Measurements from ENCODE around the gene GPR151.

The GPR151 gene

GRCh38 chr5:146521403-146522106 is 5.6 kb upstream of the GPR151 start:
- no peak for DNase-seq (ENCODE audit: extremely low read depth, insufficient read length)
- TF ChIP-seq CTCF (IDR thresholded peaks at IDR 0.05; ENCODE audit: insufficient read depth, low read length, poor library complexity, severe bottlenecking), result no peak
- Histone ChIP-seq H3K36me3 (ENCODE audit: control insufficient read depth, insufficient read depth, low read length) (no peaks in the 10 kb centered on the region), H3K4me3 (replicated peaks; ENCODE audit: low read depth, low read length) (no peak overlapping the region), H3K27me3 (replicated peaks; ENCODE audit: control insufficient read depth, insufficient read depth, low read length) (no peaks in the 10 kb centered on the region)

DNA sequence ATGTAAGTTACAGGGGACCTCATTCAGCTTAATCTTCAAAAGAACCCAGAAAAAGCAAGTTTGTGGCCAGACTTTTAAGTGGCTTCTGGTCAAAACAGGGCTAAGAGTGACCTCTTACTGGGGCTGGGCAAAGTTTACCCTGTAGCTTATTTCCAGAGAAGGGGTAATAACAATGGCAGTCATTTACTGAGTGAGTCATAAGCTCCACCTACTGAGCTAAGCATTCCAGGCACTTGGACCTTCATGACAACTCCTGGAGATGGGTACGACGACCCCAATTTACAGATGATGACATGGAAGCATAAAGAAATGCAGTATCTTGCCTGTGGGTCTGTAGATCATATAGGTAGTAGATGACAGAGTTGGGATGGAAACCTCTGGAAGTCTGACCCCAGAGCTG is 4.7 kb upstream of the GPR151 start:
- Histone ChIP-seq H3K4me3 (replicated peaks; ENCODE audit: low read depth, low read length) (no peak overlapping the region), H3K36me3 (ENCODE audit: control insufficient read depth, insufficient read depth, low read length) (no peaks in the 10 kb centered on the region), H3K27me3 (replicated peaks; ENCODE audit: control insufficient read depth, insufficient read depth, low read length) (no peaks in the 10 kb centered on the region)
- TF ChIP-seq CTCF (IDR thresholded peaks at IDR 0.05; ENCODE audit: insufficient read depth, low read length, poor library complexity, severe bottlenecking), result no peak
- DNase-seq (ENCODE audit: extremely low read depth, insufficient read length), result no peak

- no peaks in the 10 kb centered on the region for H3K27me3 ChIP-seq (replicated peaks; ENCODE audit: control insufficient read depth, insufficient read depth, low read length)
- TF ChIP-seq CTCF (IDR thresholded peaks at IDR 0.05; ENCODE audit: insufficient read depth, low read length, poor library complexity, severe bottlenecking), result no peak
- no peaks in the 10 kb centered on the region for H3K36me3 ChIP-seq (ENCODE audit: control insufficient read depth, insufficient read depth, low read length)
- no peak overlapping the region for H3K4me3 ChIP-seq (replicated peaks; ENCODE audit: low read depth, low read length)
- DNase-seq (ENCODE audit: extremely low read depth, insufficient read length), result no peak
These were observed 3.6 kb upstream of the GPR151 start for GRCh38 chr5:146519554-146519953.

- TF ChIP-seq CTCF (IDR thresholded peaks at IDR 0.05; ENCODE audit: insufficient read depth, low read length, poor library complexity, severe bottlenecking), result no peak
- DNase-seq (ENCODE audit: extremely low read depth, insufficient read length), result no peak
- H3K27me3 ChIP-seq (replicated peaks; ENCODE audit: control insufficient read depth, insufficient read depth, low read length), result no peaks in the 10 kb centered on the region
- no peak overlapping the region for H3K4me3 ChIP-seq (replicated peaks; ENCODE audit: low read depth, low read length)
- H3K36me3 ChIP-seq (ENCODE audit: control insufficient read depth, insufficient read depth, low read length), result no peaks in the 10 kb centered on the region
These were observed 378 bp downstream of the GPR151 start for GRCh38 chr5:146515473-146516150.

GRCh38 chr5:146514575-146514974 is 1.4 kb downstream of the GPR151 start:
- Histone ChIP-seq H3K36me3 (ENCODE audit: control insufficient read depth, insufficient read depth, low read length) (no peaks in the 10 kb centered on the region), H3K27me3 (replicated peaks; ENCODE audit: control insufficient read depth, insufficient read depth, low read length) (no peaks in the 10 kb centered on the region), H3K4me3 (replicated peaks; ENCODE audit: low read depth, low read length) (no peak overlapping the region)
- no peak for TF ChIP-seq CTCF (IDR thresholded peaks at IDR 0.05; ENCODE audit: insufficient read depth, low read length, poor library complexity, severe bottlenecking)
- DNase-seq (ENCODE audit: extremely low read depth, insufficient read length), result no peak
